ENCODE measurements around the gene GRM7.

The GRM7 gene

DNA sequence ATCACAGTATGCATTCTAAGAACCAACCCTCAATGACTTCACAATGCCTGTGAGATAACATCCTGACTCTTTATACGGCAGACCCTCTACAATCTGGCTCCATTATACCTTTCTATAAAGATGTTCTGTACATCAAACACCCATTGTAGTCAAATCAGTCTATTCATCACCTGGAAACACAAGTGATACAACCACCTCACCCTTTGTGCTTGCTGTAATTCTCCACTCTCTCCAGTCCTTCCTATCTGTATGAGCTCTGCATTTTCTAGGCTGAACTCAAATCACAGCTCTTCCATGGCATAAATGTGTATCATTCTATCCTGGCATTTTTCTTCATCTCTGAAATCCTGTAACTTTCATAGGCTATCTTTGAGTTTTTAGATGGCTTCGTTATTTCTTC lies 539.4 kb downstream of the GRM7 start:
- TF ChIP-seq CTCF (IDR thresholded peaks at IDR 0.05; ENCODE audit: low read depth, low read length) = no peak
- no peak for DNase-seq (ENCODE audit: extremely low read depth, low read depth)

GRCh38 chr3:7401418-7401817 lies 540.5 kb downstream of the GRM7 start:
- TF ChIP-seq CTCF (IDR thresholded peaks at IDR 0.05; ENCODE audit: low read depth, low read length) = no peak
- no peak for DNase-seq (ENCODE audit: extremely low read depth, low read depth)

GRCh38 chr3:7407107-7407506 lies 546.2 kb downstream of the GRM7 start:
- TF ChIP-seq CTCF (IDR thresholded peaks at IDR 0.05; ENCODE audit: low read depth, low read length) = no peak
- DNase-seq (ENCODE audit: extremely low read depth, low read depth) = no peak

DNA sequence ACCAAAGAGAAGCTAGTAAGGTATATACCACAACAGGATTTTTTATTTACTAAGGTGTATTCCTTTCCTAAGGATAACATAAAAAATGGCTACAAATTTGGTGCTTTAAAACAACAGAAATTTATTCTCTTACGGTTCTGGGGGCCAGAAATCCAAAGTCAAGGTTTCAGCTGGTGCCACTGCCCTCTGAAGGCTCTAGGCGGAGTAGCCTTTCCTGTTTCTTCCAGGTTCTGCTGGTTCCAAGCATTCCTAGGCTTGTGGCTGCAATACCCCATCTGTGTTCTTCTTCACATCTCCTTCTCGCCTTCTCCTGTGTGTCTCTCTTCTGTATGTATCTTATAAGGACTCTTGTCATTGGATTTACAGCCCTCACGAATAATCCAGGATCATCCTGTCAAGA lies 549.9 kb downstream of the GRM7 start:
- no peak for TF ChIP-seq CTCF (IDR thresholded peaks at IDR 0.05; ENCODE audit: low read depth, low read length)
- DNase-seq (ENCODE audit: extremely low read depth, low read depth) = no peak

GRCh38 chr3:7421065-7421464 lies 560.1 kb downstream of the GRM7 start:
- no peak for TF ChIP-seq CTCF (IDR thresholded peaks at IDR 0.05; ENCODE audit: low read depth, low read length)
- DNase-seq (ENCODE audit: extremely low read depth, low read depth) = no peak

DNA sequence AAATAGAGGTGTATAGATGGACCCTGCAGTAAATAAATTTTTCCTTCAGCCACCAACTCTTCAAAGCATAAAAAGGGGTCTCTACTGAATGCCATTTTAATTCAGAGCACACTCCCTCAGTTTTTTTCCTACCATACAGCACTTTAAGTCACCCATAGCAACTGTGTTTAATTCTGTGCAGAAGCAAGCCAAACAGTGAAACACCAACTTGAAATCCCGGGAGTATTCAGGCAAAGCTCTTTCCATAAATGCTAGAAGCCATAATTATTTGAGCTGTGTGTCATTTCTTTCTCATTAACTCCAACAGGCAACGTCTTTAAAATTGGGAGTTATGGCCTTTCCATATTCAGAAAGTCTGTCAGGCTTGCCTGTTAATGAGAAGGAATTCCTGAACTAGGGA lies 562.1 kb downstream of the GRM7 start:
- no peak for DNase-seq (ENCODE audit: extremely low read depth, low read depth)
- TF ChIP-seq CTCF (IDR thresholded peaks at IDR 0.05; ENCODE audit: low read depth, low read length) = no peak

DNA sequence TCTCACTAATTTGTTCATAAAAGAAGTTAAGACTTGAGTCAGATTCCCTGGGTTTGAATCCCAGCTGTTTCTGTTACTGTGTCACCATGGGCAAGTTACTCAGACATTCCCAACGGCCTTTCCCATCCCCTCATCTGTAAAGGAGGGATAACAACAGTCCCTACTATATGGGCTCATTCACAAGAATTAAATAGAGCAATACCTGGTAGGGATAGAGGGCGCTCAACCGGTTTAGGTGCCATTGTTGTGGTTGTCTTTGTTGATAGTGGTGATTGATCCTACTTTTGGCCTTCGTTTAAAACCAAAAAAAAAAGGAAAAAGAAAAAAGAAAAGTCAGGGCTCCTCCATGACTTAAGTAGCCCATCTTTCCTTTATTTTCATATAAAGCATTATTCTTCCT lies 563.1 kb downstream of the GRM7 start:
- DNase-seq (ENCODE audit: extremely low read depth, low read depth) = no peak
- no peak for TF ChIP-seq CTCF (IDR thresholded peaks at IDR 0.05; ENCODE audit: low read depth, low read length)

Data from AG09319 (cell line).